GM12875 (cell line): ENCODE data around the gene SMIM38.

Experiments used
- H3K4me3 ChIP-seq: one replicate; pipeline ENCODE4 v1.5.1; 2011; ENCODE audit warnings: low read depth, low read length, control low read depth
- TF ChIP-seq, protein P1 (sequence below): IDR thresholded peaks from 2 replicates; pipeline ENCODE4 v1.5.1; 2011; ENCODE audit warnings: low read depth, mild to moderate bottlenecking, control low read depth, inconsistent platforms, low read length, moderate library complexity, borderline replicate concordance; ENCODE audit not compliant: insufficient read depth

Gene SMIM38

DNA sequence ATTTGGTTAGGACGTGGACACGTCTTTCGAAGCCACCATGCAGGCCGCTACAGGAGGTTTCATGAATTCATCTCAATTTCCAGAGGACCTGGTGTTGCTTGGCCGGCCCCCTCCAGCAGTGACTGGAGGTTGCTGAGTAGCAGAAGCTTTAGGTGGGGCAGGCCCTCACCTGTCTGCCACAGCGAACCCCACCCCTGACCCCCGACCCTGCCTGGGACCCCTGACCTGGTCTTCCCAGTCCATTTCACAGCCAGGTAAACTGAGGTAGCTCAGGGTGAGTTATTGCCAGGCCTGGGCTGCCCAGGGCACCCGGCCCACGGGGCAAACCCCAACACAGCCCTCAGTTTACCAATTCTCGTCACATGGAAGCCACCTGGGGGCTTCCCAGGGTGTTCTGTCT is 39.1 kb upstream of the SMIM38 start:
- TF ChIP-seq, protein P1, sequence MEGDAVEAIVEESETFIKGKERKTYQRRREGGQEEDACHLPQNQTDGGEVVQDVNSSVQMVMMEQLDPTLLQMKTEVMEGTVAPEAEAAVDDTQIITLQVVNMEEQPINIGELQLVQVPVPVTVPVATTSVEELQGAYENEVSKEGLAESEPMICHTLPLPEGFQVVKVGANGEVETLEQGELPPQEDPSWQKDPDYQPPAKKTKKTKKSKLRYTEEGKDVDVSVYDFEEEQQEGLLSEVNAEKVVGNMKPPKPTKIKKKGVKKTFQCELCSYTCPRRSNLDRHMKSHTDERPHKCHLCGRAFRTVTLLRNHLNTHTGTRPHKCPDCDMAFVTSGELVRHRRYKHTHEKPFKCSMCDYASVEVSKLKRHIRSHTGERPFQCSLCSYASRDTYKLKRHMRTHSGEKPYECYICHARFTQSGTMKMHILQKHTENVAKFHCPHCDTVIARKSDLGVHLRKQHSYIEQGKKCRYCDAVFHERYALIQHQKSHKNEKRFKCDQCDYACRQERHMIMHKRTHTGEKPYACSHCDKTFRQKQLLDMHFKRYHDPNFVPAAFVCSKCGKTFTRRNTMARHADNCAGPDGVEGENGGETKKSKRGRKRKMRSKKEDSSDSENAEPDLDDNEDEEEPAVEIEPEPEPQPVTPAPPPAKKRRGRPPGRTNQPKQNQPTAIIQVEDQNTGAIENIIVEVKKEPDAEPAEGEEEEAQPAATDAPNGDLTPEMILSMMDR = no peak

DNA sequence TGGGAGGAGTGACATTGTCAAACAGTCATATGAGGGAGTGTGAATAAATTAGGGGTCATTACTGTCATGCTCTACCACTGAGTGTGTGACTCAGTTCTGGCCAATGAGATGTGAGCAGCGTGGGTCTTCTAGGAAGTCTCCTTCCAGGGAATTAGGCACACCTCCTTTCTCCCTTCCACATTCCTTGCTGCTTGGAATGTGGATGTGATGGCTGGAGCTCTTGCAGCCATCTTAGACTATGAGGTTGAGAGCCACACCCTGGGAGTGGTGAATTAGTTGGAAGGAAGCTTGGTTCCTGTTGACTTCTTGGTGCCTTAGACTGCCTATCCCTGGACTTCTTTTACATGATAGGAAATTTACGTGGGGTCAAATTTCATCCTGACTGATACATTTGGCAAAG is 36.5 kb upstream of the SMIM38 start:
- H3K4me3 ChIP-seq = no peak overlapping the region
- TF ChIP-seq, protein P1 = no peak

More for the DNA sequence above, 39.1 kb upstream of the SMIM38 start:
- H3K4me3 ChIP-seq = no peak overlapping the region

DNA sequence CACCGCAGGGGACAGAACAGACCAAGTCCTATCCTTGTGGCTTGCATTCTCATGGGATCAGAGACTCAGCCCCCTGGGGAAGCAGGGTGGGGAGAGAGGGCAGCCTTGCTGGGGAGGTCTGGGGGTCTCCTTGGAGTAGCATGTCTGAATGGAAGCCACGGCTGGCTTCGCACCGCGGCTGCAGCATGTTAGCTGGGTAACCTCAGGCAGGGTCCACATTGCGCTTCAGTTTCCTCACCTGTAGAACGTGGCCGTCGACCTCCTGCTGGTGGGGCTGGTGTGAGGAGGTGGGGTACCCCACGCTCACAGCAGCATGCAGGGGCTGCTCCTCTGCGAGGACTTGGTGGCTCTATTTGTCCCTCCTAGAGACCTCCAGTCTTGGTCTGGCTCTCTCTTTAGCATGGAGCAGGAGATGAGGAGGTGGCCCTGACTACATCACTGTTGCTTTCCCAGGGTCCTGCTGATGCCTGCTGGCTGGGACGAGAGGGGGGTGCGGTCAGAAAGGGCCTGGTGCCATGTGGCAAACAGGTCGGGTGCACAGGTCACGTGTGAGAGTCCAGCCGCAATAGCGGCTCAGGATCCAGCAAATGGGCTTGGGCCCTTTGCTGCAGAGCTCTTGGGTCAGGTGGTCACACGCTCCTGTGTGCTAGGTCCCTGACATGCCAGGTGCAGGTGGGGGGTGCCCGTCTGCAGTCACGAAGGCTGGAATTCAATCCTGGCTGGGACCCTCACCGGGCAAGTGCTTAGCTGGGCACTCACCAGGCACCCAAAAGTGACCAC is 35.4 kb upstream of the SMIM38 start:
- TF ChIP-seq, protein P1 = no peak
- H3K4me3 ChIP-seq = no peak overlapping the region

DNA sequence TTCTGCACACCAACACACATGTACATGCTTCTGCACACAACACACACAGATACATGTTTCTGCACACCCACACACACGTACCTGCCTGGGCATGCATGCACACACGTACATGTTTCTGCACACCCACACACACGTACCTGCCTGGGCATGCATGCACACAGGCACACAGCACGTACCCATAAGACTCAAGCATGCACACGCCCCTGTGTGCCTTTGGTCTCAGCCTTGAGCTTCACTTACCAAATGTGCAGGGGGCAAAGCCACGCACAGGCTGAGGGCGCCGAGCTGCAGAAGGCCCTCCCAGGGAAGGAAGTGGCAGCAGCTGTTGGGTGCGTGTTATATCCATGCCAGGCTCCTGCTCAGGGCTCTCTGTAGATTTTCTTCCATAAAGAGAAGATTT is 34.7 kb upstream of the SMIM38 start:
- no peak overlapping the region for H3K4me3 ChIP-seq
- TF ChIP-seq, protein P1 = no peak

DNA sequence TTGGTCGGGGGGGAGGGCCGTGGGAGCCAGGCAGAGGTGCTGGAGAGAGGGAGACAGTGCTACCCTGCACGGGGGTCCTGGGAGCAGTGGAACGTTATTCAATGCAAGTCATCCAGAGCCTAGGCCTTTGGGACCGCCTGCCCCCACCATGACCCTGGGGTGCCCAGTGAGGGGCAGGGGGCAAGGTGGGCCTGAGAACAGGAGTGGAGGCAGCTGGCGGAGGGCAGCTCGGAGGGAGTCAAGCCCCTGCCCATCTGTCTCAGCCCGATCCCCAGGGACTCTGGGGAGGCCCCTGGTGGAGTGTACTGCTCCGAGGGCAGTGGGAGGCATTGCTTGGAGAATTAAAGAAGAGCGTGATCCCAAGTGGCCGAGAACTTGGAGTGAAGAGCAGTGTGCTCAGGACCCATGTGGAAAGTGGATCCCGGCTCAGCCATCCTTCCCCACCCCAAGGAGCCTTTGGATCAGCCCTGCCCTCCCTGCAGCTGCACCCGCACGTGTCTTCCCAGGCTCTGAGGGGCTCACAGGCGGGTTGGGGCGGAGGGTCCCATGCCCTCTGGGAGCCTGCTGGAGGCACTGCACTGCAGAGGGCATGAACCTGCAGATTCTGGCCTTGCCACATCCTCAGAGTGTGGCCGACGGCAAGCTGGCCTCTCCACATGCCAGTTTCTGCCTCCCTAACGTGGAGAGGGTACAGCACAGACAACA is 34.0 kb upstream of the SMIM38 start:
- TF ChIP-seq, protein P1 = no peak
- H3K4me3 ChIP-seq = no peak overlapping the region

DNA sequence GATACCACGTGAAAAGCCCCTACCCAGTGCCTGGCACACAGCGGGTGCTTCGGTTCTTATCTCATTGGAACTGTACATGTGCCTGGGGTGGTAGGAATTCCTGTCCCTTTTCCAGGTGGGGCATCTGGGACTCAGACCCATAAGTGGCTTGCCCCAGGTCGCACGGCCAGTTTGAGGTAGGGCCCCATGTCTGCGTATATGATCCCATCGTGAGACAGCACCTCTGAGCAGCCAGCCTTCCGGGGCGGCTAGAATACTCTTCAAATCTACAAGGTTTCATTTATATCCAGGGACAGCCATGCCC is 33.5 kb upstream of the SMIM38 start:
- H3K4me3 ChIP-seq = no peak overlapping the region
- TF ChIP-seq, protein P1 = no peak
